SK-N-MC (cell line): ENCODE results near the gene PCGF3.

Source experiments
- FOXP2 ChIP-seq: optimal IDR thresholded peaks from 2 replicates; pipeline ENCODE3; 2011; ENCODE audit warnings: mild to moderate bottlenecking, moderate library complexity; ENCODE audit not compliant: insufficient read depth; ENCODE audit errors: extremely low read length, control extremely low read depth
- POLR2AphosphoS5 ChIP-seq: IDR thresholded peaks from 2 replicates; pipeline ENCODE4 v1.6.1; 2012; ENCODE audit warnings: mild to moderate bottlenecking, low read depth, low read length, borderline replicate concordance

GRCh38 chr4:771464-771863 lies 65.8 kb downstream of the PCGF3 start:
- TF ChIP-seq FOXP2 = no peak
- no peak for TF ChIP-seq POLR2AphosphoS5
